ENCODE data around the gene FGD3.

The FGD3 gene

DNA sequence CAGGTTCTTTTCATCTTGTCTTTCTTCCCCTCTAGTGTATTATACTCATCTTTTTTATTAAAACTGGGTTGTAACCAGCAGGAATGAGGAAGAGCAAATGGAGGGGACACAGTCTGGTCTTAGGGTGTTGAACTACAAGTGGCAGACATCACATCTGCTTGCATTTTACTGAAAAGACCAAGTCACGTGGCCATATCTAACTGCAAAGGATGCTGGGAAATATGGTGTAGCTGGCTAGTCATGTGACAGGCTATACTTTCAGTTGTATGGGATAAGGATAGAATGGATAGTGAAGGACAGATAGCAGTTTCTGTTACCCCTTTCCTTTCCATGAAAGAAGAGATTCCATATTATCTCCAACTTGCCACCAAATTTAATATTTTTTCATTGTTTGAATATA is 13.0 kb upstream of the FGD3 start:
- DNase-seq (ENCODE audit: low read depth) = no peak
- TF ChIP-seq, protein P1, sequence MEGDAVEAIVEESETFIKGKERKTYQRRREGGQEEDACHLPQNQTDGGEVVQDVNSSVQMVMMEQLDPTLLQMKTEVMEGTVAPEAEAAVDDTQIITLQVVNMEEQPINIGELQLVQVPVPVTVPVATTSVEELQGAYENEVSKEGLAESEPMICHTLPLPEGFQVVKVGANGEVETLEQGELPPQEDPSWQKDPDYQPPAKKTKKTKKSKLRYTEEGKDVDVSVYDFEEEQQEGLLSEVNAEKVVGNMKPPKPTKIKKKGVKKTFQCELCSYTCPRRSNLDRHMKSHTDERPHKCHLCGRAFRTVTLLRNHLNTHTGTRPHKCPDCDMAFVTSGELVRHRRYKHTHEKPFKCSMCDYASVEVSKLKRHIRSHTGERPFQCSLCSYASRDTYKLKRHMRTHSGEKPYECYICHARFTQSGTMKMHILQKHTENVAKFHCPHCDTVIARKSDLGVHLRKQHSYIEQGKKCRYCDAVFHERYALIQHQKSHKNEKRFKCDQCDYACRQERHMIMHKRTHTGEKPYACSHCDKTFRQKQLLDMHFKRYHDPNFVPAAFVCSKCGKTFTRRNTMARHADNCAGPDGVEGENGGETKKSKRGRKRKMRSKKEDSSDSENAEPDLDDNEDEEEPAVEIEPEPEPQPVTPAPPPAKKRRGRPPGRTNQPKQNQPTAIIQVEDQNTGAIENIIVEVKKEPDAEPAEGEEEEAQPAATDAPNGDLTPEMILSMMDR (conservative IDR thresholded peaks at IDR 0.05; ENCODE audit: low read depth, low read length) = no peak

DNA sequence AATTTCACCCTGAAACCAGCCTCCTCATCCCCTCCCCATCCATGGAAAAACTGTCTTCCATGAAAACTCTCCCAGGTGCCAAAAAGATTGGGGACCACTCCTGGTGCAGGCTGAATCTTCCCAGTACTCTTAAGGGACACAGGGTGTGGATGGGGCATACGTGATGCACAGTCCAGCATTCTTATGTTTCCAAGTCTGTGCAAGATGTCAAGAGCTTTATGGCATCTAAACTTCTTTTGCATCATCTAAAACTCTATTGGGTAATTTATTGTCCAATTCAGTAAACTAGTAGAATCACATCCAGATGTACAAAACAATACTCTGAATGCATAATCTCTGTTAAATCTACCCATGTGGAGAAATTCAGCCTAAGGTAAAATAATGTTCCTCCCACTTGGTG is 9.3 kb upstream of the FGD3 start:
- DNase-seq (ENCODE audit: low read depth) = no peak
- no peak overlapping the region for H3K4me3 ChIP-seq (ENCODE audit: low read length)
- TF ChIP-seq, protein P1 (conservative IDR thresholded peaks at IDR 0.05; ENCODE audit: low read depth, low read length) = no peak

More for the DNA sequence above, 13.0 kb upstream of the FGD3 start:
- H3K4me3 ChIP-seq (ENCODE audit: low read length) = no peak overlapping the region

DNA sequence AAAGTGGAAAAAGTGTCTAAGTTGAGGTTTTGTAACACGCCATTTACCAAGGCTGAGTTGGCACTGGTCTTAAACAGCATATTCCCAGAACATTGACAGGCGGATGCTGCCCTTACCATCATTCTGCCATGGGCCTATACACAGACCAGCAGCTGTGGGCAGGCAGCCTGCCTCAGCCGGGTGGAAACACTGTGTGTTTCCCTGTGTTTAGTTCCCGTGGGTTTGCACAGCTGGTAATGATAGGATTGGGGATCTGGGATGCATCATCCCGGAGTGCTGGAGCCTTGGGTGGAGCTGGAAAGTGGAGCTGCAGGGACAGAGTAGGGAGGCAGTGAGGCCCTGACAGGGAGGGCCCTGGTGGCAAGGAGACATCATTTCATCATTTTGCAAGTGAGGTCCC is 5.5 kb upstream of the FGD3 start:
- H3K4me3 ChIP-seq (ENCODE audit: low read length) = no peak overlapping the region
- DNase-seq (ENCODE audit: low read depth) = no peak
- TF ChIP-seq, protein P1 (conservative IDR thresholded peaks at IDR 0.05; ENCODE audit: low read depth, low read length) = no peak

DNA sequence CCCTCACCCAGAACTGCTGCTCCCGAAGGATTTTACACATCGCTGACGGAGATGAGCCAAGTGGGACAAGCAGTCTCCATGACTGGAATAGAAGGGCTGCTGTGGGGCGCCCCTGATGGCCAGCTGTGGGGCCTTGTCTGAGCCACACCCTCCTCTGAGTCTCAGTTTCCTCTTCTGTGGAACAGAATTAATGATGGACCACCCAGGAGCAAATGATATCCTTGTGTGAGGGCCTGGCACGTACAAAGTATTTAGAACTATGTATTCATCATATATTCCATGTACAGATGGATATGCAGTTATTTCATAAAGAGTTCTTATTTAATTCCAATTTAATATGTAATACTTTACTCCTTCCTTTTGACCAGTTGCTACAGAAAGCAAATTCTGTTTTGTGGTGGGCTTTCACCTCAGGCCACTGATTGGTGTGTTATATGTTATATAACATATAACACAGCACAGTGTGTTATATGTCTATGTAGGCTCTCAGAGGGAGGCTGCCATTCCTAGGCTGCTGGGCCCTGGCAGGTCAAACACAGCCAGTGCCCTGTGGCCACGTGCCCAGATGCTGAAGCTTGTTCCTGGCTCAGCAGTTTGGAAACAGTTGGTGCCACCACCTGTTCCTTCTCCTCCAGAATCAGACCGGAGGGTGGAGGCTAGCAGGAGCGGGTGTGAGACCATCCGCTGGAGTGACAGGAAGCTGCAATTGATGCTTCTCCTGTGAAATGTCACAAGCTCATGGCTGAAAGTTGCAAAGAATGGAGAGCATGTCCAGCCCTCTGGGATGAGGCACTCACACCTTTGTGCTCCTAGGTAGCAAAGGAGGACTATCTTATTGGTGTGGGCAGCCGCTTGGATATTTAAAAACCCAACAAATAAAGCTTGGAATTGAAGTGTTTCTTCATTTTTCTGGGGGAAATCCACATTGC is 4.4 kb upstream of the FGD3 start:
- no peak for DNase-seq (ENCODE audit: low read depth)
- no peak overlapping the region for H3K4me3 ChIP-seq (ENCODE audit: low read length)
- TF ChIP-seq, protein P1 (conservative IDR thresholded peaks at IDR 0.05; ENCODE audit: low read depth, low read length) = no peak

DNA sequence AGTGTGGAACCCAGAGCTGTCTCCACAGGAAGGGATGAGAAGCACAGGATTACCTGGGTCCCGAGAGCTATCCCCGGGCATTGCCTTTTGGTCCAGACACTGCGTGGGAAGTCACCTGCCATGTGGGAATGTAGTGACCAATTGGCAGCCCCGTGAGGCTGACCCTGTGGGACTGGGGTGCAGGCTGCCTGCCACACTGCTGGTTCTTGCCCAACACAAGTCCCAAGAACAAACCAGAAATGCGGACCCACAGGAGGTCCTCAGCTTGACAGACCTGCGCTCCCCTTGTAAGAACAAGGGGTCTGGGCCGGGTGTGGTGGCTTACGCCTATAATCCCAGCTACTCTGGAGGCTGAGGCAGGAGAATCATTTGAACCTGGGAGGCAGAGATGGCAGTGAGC is 2.4 kb upstream of the FGD3 start:
- DNase-seq (ENCODE audit: low read depth) = no peak
- TF ChIP-seq, protein P1 (conservative IDR thresholded peaks at IDR 0.05; ENCODE audit: low read depth, low read length) = no peak
- no peak overlapping the region for H3K4me3 ChIP-seq (ENCODE audit: low read length)

DNA sequence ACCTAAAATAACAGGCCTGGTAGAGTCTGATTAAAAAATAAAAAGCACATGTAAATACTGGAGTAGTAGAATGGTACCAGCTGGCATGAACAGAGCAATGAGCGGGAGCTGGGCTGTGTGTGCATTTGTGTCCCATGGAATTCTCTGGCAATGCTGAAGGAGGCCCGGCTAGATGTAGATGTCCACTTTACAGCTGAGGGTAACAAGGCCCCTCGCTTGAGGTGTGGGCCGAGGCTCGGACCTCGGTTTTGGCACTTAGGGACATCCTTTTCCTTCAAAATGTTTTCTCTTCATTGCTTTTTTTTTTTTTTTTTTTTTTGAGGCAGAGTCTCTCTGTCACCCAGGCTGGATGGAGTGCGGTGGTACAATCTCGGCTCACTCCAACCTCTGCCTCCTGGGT is 1.5 kb upstream of the FGD3 start:
- TF ChIP-seq, protein P1 (conservative IDR thresholded peaks at IDR 0.05; ENCODE audit: low read depth, low read length) = no peak
- no peak for DNase-seq (ENCODE audit: low read depth)
- no peak overlapping the region for H3K4me3 ChIP-seq (ENCODE audit: low read length)

DNA sequence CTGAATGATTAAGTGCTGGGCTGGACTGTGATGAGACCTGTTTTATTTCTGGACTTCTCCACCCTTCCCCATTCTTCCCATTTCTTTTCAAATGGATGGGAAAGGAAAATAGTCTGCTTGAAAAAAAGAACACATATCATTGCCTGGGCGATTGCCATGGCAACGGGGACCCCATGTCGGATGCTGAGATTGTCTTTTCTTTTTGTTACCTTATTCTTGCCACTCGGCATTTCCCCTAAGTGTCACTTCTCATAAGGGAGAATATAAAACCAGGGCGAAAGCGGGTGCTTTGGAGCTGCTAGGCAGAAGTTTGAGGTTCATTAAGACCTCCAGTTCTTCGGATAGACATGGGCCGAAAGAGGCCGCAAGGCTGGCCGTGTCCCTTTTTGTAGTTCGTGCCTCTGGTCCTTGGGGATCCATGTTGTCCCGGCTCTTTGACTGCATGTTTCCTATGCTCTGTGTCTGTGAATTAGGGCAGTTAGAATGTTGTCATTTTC is 763 bp downstream of the FGD3 start:
- H3K4me3 ChIP-seq (ENCODE audit: low read length) = no peak overlapping the region
- no peak for DNase-seq (ENCODE audit: low read depth)
- TF ChIP-seq, protein P1 (conservative IDR thresholded peaks at IDR 0.05; ENCODE audit: low read depth, low read length) = no peak

All from retinal pigment epithelial cell (primary cell).